IMR-90 (cell line): Measurements from ENCODE around the gene PRKN. TPM values are rescaled to one million over a fixed set of nuclear protein-coding genes. Genes with fewer than 3 reads are reported as not detected.

Experiments
- ATAC-seq: fragments of 200-7000 bp; cut with Tn5 transposase; 2 replicates; pipeline ENCODE4 v1.9.1; 2020; ENCODE audit warnings: low read depth, mild to moderate bottlenecking, moderate library complexity
- BruUV-seq: library from RNA; stranded (reverse); fragments of 400-500 nt; replicated peaks from 2 replicates; lab custom pipeline; 2021; lab: Mats Ljungman, UMichigan
- CTCF ChIA-PET: fragments of 300-600 bp; formaldehyde crosslinking; extraction: SDS; loops from one replicate; lab custom pipeline; 2021; ENCODE audit warnings: antibody characterized with exemption; lab: Yijun Ruan, JAX
- POLR2A ChIA-PET: fragments of 300-600 bp; sonication (Branson Sonifier 250); formaldehyde crosslinking; loops from one replicate; lab custom pipeline; 2022; ENCODE audit warnings: antibody characterized with exemption; ENCODE audit not compliant: unreplicated experiment; lab: Charles Lee
- DNase-seq: peaks from one replicate; pipeline ENCODE4 v3.0.0; 2013
- H2AFZ ChIP-seq: replicated peaks from 2 replicates; pipeline ENCODE3; 2013; ENCODE audit warnings: low read length, mild to moderate bottlenecking; ENCODE audit not compliant: poor library complexity
- H2AK5ac ChIP-seq: 2 replicates; pipeline ENCODE4 v1.6.1; 2013; ENCODE audit warnings: low read depth, low read length, inconsistent platforms
- H2AK9ac ChIP-seq: replicated peaks from 2 replicates; pipeline ENCODE3; 2013; ENCODE audit warnings: mild to moderate bottlenecking, low read depth, low read length, moderate library complexity; ENCODE audit not compliant: poor library complexity
- H2BK120ac ChIP-seq: 2 replicates; pipeline ENCODE4 v1.6.1; 2013; ENCODE audit warnings: low read depth, low read length, inconsistent platforms
- H2BK15ac ChIP-seq: 3 replicates; pipeline ENCODE4 v1.6.1; 2013; ENCODE audit warnings: low read depth, low read length, inconsistent platforms
- H2BK20ac ChIP-seq: 2 replicates; pipeline ENCODE4 v1.6.1; 2013; ENCODE audit warnings: low read depth, mild to moderate bottlenecking, inconsistent platforms, low read length, moderate library complexity
- H2BK5ac ChIP-seq: 2 replicates; pipeline ENCODE4 v1.6.1; 2013; ENCODE audit warnings: mild to moderate bottlenecking, low read depth, low read length, inconsistent platforms; ENCODE audit not compliant: poor library complexity, severe bottlenecking
- H3K14ac ChIP-seq: replicated peaks from 2 replicates; pipeline ENCODE4 v1.6.1; 2013; ENCODE audit warnings: low read depth, low read length, inconsistent platforms
- H3K18ac ChIP-seq: 2 replicates; pipeline ENCODE4 v1.6.1; 2013; ENCODE audit warnings: low read depth, low read length, control low read depth
- H3K23ac ChIP-seq: 2 replicates; pipeline ENCODE4 v1.6.1; 2013; ENCODE audit warnings: low read depth, low read length, inconsistent platforms
- H3K27ac ChIP-seq: 2 replicates; pipeline ENCODE4 v1.5.1; 2013; ENCODE audit warnings: mild to moderate bottlenecking, control low read depth, low read length; ENCODE audit not compliant: insufficient read depth
- H3K27me3 ChIP-seq: 2 replicates; pipeline ENCODE4 v1.6.1; 2013; ENCODE audit warnings: low read length; ENCODE audit not compliant: control insufficient read depth, insufficient read depth
- H3K36me3 ChIP-seq: 2 replicates; pipeline ENCODE4 v1.6.1; 2013; ENCODE audit warnings: low read length, mixed read lengths; ENCODE audit not compliant: control insufficient read depth, insufficient read depth
- H3K4ac ChIP-seq: 2 replicates; pipeline ENCODE4 v1.6.1; 2013; ENCODE audit warnings: low read depth, low read length, inconsistent platforms
- H3K4me1 ChIP-seq: 2 replicates; pipeline ENCODE4 v1.6.1; 2013; ENCODE audit warnings: low read length, mixed read lengths; ENCODE audit not compliant: control insufficient read depth, insufficient read depth
- H3K4me2 ChIP-seq: 2 replicates; pipeline ENCODE4 v1.6.1; 2013; ENCODE audit warnings: low read depth, mild to moderate bottlenecking, control low read depth, low read length, moderate library complexity
- H3K4me3 ChIP-seq: 2 replicates; pipeline ENCODE4 v1.5.1; 2013; ENCODE audit warnings: low read depth, mild to moderate bottlenecking, control low read depth, low read length, moderate library complexity; ENCODE audit not compliant: insufficient read depth
- H3K56ac ChIP-seq: 2 replicates; pipeline ENCODE4 v1.6.1; 2013; ENCODE audit warnings: low read length, inconsistent platforms; ENCODE audit not compliant: insufficient read depth; ENCODE audit errors: extremely low read depth
- H3K79me1 ChIP-seq, 2 experiments: 2 replicates each; pipeline ENCODE4 v1.6.1; 2013; ENCODE audit warnings: low read length in 2 of 2, inconsistent platforms in 1 of 2, low read depth in 1 of 2
- H3K9ac ChIP-seq: 2 replicates; pipeline ENCODE4 v1.6.1; 2013; ENCODE audit warnings: low read depth, low read length, control low read depth
- H3K9me1 ChIP-seq: 2 replicates; pipeline ENCODE4 v1.6.1; 2013; ENCODE audit warnings: low read length, inconsistent platforms; ENCODE audit not compliant: insufficient read depth
- H3K9me3 ChIP-seq: 2 replicates; pipeline ENCODE4 v1.6.1; 2013; ENCODE audit warnings: low read length; ENCODE audit not compliant: control insufficient read depth, insufficient read depth
- H4K20me1 ChIP-seq: 2 replicates; pipeline ENCODE4 v1.6.1; 2013; ENCODE audit warnings: low read length, inconsistent platforms; ENCODE audit not compliant: insufficient read depth
- H4K5ac ChIP-seq: 2 replicates; pipeline ENCODE4 v1.6.1; 2013; ENCODE audit warnings: mild to moderate bottlenecking, low read depth, low read length, control low read depth
- H4K8ac ChIP-seq, 2 experiments: 2 replicates each; pipeline ENCODE4 v1.6.1; 2013; ENCODE audit warnings: low read depth in 2 of 2, low read length in 2 of 2, control low read depth in 1 of 2, inconsistent platforms in 1 of 2
- H4K91ac ChIP-seq: 2 replicates; pipeline ENCODE4 v1.6.1; 2013; ENCODE audit warnings: low read depth, low read length, inconsistent platforms; ENCODE audit not compliant: insufficient read depth
- CHD1 ChIP-seq: IDR thresholded peaks from 2 replicates; pipeline ENCODE4 v1.6.1; 2012; ENCODE audit warnings: low read depth, low read length, improper control_type of control experiment
- ELK1 ChIP-seq: fragments of 150-350 bp; IDR thresholded peaks from 2 replicates; pipeline ENCODE4 v1.6.1; 2016; ENCODE audit warnings: low read depth, mild to moderate bottlenecking, low read length, moderate library complexity, borderline replicate concordance
- FOS ChIP-seq: fragments of 150-350 bp; IDR thresholded peaks from 2 replicates; pipeline ENCODE4 v1.6.1; 2016; ENCODE audit warnings: low read depth, low read length
- MAFK ChIP-seq: IDR thresholded peaks from 2 replicates; pipeline ENCODE4 v1.6.1; 2012; ENCODE audit warnings: low read depth, low read length, improper control_type of control experiment
- MAZ ChIP-seq: IDR thresholded peaks from 2 replicates; pipeline ENCODE4 v1.6.1; 2012; ENCODE audit warnings: low read depth, mild to moderate bottlenecking, low read length, improper control_type of control experiment, moderate library complexity, borderline replicate concordance
- NFE2L2 ChIP-seq: fragments of 150-350 bp; IDR thresholded peaks from 2 replicates; pipeline ENCODE4 v1.6.1; 2016; ENCODE audit warnings: low read depth, mild to moderate bottlenecking, low read length
- RAD21 ChIP-seq: IDR thresholded peaks from 2 replicates; pipeline ENCODE4 v1.6.1; 2012; ENCODE audit warnings: low read length, improper control_type of control experiment
- RCOR1 ChIP-seq: IDR thresholded peaks from 2 replicates; pipeline ENCODE4 v1.6.1; 2012; ENCODE audit warnings: mild to moderate bottlenecking, low read length, improper control_type of control experiment; ENCODE audit not compliant: insufficient replicate concordance
- SMC3 ChIP-seq: fragments of 150-350 bp; IDR thresholded peaks from 2 replicates; pipeline ENCODE4 v1.6.1; 2016; ENCODE audit warnings: low read depth, mild to moderate bottlenecking, antibody characterized with exemption, low read length, moderate library complexity
- USF2 ChIP-seq: fragments of 150-350 bp; IDR thresholded peaks from 2 replicates; pipeline ENCODE4 v1.6.1; 2017; ENCODE audit warnings: mild to moderate bottlenecking, antibody characterized with exemption, low read length, low read depth
- WGBS, 2 experiments: methylation state at CpG; one replicate each; pipeline versions ENCODE4 v1.1.5 to v1.1.7; 2013; ENCODE audit warnings: missing lambda C conversion rate in 2 of 2; ENCODE audit not compliant: insufficient read length in 1 of 2; ENCODE audit errors: extremely low coverage in 2 of 2; 5-methylcytosine and 5-hydroxymethylcytosine counted together
- dilution Hi-C: fragments of 300-500 bp; cut with HindIII; formaldehyde crosslinking; loops from one replicate; pipeline ENCODE4 v1.14.3; 2018; ENCODE audit warnings: low sequenced_read_pairs; ENCODE audit not compliant: unreplicated experiment
- in situ Hi-C: fragments of 300-500 bp; cut with MboI; formaldehyde crosslinking; loops from 3 replicates; pipeline ENCODE4 v1.14.3; 2019; ENCODE audit warnings: low sequenced_read_pairs, inconsistent platforms, mixed read lengths
- intact Hi-C: fragments of 100-400 bp; cut with micrococcal nuclease; formaldehyde crosslinking; loops from 2 replicates; pipeline ENCODE4 v1.10.0; 2022
- polyA plus RNA-seq, 3 experiments: library from polyadenylated mRNA; depleted of rRNA; stranded (reverse); fragments of >200 nt; gene quantifications; 2 replicates each; pipeline ENCODE4 v1.2.3, GENCODE V29; 2012; ENCODE audit warnings: low replicate concordance in 1 of 3
- total RNA-seq: library from RNA; depleted of rRNA; stranded (reverse); fragments of >200 nt; gene quantifications from 2 replicates; pipeline ENCODE4 v1.2.3, GENCODE V29; 2012

The PRKN gene
- total and polyA plus RNA-seq, 2 of the 4 experiments (the other 2 are of a cell fraction), result 0.15 to 0.18 TPM

- no TSS peak for BruUV-seq
Observed at GRCh38 chr6:162267126-162267525, 460.4 kb downstream of the PRKN start.

More at GRCh38 chr6:162267126-162267525, 460.4 kb downstream of the PRKN start:
- Histone ChIP-seq H3K4me2 (no peak overlapping the region), H2AFZ (no peak overlapping the region), H2AK5ac (no peak overlapping the region), H3K4ac (no peak overlapping the region), H4K8ac (no peak overlapping the region), H2BK5ac (no peak overlapping the region), H3K14ac (no peak overlapping the region), H3K79me1 (no peaks in the 10 kb centered on the region), H2AK9ac (no peak overlapping the region), H3K18ac (no peak overlapping the region), H2BK120ac (no peak overlapping the region), H3K9ac (no peak overlapping the region), H4K5ac (no peak overlapping the region), H2BK20ac (no peak overlapping the region), H3K4me1 (no peaks in the 10 kb centered on the region), H3K56ac (no peak overlapping the region), H3K9me1 (no peaks in the 10 kb centered on the region), H3K23ac (no peak overlapping the region), H4K20me1 (no peaks in the 10 kb centered on the region), H2BK15ac (no peak overlapping the region), H3K36me3 (no peaks in the 10 kb centered on the region), H3K9me3 (peaks cover 26% of the 10 kb centered on the region), H4K91ac (no peak overlapping the region), H3K4me3 (no peak overlapping the region), H3K27me3 (no peaks in the 10 kb centered on the region), H3K27ac (no peak overlapping the region)
- intact Hi-C loops, result no loop called here
- in situ Hi-C loops, result no loop called here
- dilution Hi-C loops, result no loop called here
- ChIA-PET POLR2A (no interaction called here), CTCF (no interaction called here)
- TF ChIP-seq RAD21 (no peak), CHD1 (no peak), ELK1 (no peak), MAFK (no peak), SMC3 (no peak), MAZ (no peak), NFE2L2 (no peak), USF2 (no peak), FOS (no peak), RCOR1 (no peak)
- ATAC-seq (no peak), DNase-seq (no peak)
- WGBS, 2 experiments, result 14% methylated on average over 1 of the region's 4 CpGs; no CpG with 5 or more reads in 1 of the 2 experiments
